Measurements from ENCODE around the gene SH2D3A.
"Not testable (repeated sequence)": the region's sequence is repeated elsewhere in the genome, so short reads cannot be mapped to it uniquely, and the experiment has no call there.

SH2D3A gene

GRCh38 chr19:6772028-6772865, 5.0 kb upstream of the SH2D3A start, which contains the start of gene VAV1:
VAV1 (plus strand) TSS chr19:6772708; CDS start chr19:6772808, 100 bp downstream.
- peak; percentile 53 for TF ChIP-seq CTCF (IDR thresholded peaks at IDR 0.05; ENCODE audit: borderline replicate concordance, control extremely low read depth, extremely low read depth, insufficient read depth, missing control alignments)
- in situ Hi-C loops (cut with MboI; ENCODE audit: low sequenced_read_pairs, unreplicated experiment): no loop called here

GRCh38 chr19:6771648-6772027, 4.4 kb upstream of the SH2D3A start:
- DNase-seq (ENCODE audit: low spot score); in situ Hi-C loops (cut with MboI; ENCODE audit: low sequenced_read_pairs, unreplicated experiment): not testable (repeated sequence)

More at GRCh38 chr19:6772028-6772865, 5.0 kb upstream of the SH2D3A start, which contains the start of gene VAV1:
- DNase-seq (ENCODE audit: low spot score): peak; percentile 95

- in situ Hi-C loops (cut with MboI; ENCODE audit: low sequenced_read_pairs, unreplicated experiment): no loop called here
- peak; percentile 32 for DNase-seq (ENCODE audit: low spot score)
- no peak for TF ChIP-seq CTCF (IDR thresholded peaks at IDR 0.05; ENCODE audit: borderline replicate concordance, control extremely low read depth, extremely low read depth, insufficient read depth, missing control alignments)
These were observed 1.9 kb upstream of the SH2D3A start for GRCh38 chr19:6769006-6769619.

- TF ChIP-seq CTCF (IDR thresholded peaks at IDR 0.05; ENCODE audit: borderline replicate concordance, control extremely low read depth, extremely low read depth, insufficient read depth, missing control alignments): no peak
- in situ Hi-C loops (cut with MboI; ENCODE audit: low sequenced_read_pairs, unreplicated experiment): no loop called here
These were observed 1.1 kb upstream of the SH2D3A start for GRCh38 chr19:6768236-6768785.

GRCh38 chr19:6767081-6767356, 216 bp downstream of the SH2D3A start:
- DNase-seq (ENCODE audit: low spot score): peak; percentile 46

More at GRCh38 chr19:6768236-6768785, 1.1 kb upstream of the SH2D3A start:
- no peak for DNase-seq (ENCODE audit: low spot score)

GRCh38 chr19:6766357-6767080, 716 bp downstream of the SH2D3A start:
- in situ Hi-C loops (cut with MboI; ENCODE audit: low sequenced_read_pairs, unreplicated experiment): no loop called here
- peak; percentile 4 for TF ChIP-seq CTCF (IDR thresholded peaks at IDR 0.05; ENCODE audit: borderline replicate concordance, control extremely low read depth, extremely low read depth, insufficient read depth, missing control alignments)
- DNase-seq (ENCODE audit: low spot score): no peak

More at GRCh38 chr19:6767081-6767356, 216 bp downstream of the SH2D3A start:
- in situ Hi-C loops (cut with MboI; ENCODE audit: low sequenced_read_pairs, unreplicated experiment): no loop called here
- TF ChIP-seq CTCF (IDR thresholded peaks at IDR 0.05; ENCODE audit: borderline replicate concordance, control extremely low read depth, extremely low read depth, insufficient read depth, missing control alignments): no peak
